IgD-negative memory B cell (primary cell): ENCODE results near the gene GDF10. TPM values are rescaled to one million over a fixed set of nuclear protein-coding genes. Genes with fewer than 3 reads are reported as not detected.

Source experiments
- H3K27ac Mint-ChIP-seq, 3 donors: one replicate each; pipeline ENCODE4 v1.8.0; 2020 to 2022; ENCODE audit warnings: mild to moderate bottlenecking in 3 of 3, mixed read lengths in 3 of 3, moderate library complexity in 1 of 3
- H3K27me3 Mint-ChIP-seq: one replicate; pipeline ENCODE4 v1.8.0; 2021; ENCODE audit warnings: mixed read lengths
- H3K36me3 Mint-ChIP-seq: one replicate; pipeline ENCODE4 v1.8.0; 2020; ENCODE audit warnings: mild to moderate bottlenecking, mixed read lengths
- H3K4me1 Mint-ChIP-seq, 3 donors: one replicate each; pipeline ENCODE4 v1.8.0; 2020 to 2022; ENCODE audit warnings: mixed read lengths in 3 of 3, mild to moderate bottlenecking in 1 of 3
- H3K4me3 Mint-ChIP-seq, 4 donors: one replicate each; pipeline ENCODE4 v1.8.0; 2020 to 2022; ENCODE audit warnings: mild to moderate bottlenecking in 4 of 4, mixed read lengths in 4 of 4, moderate library complexity in 3 of 4
- H3K9me3 Mint-ChIP-seq, 3 donors: one replicate each; pipeline ENCODE4 v1.8.0; 2020 to 2021; ENCODE audit warnings: mixed read lengths in 3 of 3, mild to moderate bottlenecking in 1 of 3
- polyA plus RNA-seq: library from polyadenylated mRNA; unstranded; fragments of 300-500 nt; fragmentation: Illumina TruSeq; gene quantifications from one replicate; pipeline ENCODE4 v1.2.3, GENCODE V29; 2021

GDF10 gene
- polyA plus RNA-seq, 1 donor from 2014 or later = not detected

DNA sequence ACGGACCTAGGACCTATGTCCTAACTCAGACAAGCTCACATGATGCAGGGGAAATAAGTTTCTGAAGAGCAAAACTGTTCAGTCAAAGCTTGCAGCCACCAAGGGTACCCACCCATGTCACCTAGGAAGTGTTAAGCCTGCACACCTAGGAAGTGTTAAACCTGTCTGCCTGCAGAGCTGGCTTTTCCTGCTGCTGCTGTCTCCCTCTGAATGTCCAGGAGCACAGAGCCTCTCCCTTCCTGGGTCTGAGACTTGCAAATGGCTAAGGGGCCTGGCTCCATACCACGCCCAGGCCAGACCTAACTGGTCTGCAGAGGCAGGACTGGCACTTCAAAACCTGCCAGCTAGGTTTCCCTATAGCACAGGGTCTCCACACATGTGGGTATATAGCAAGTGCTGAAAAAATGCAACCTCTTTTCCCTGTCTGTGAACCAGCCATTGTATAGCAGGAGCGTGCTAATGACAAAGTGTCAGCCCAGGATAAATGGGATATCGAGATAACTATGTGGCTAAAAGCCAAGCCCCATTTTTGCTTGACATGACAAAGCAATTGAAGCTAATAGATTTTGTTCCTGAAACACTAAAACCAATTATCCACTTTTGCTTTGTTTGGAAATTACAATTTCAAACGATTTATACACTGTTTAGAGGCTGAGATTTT, 23.8 kb downstream of the GDF10 start:
- Mint-ChIP-seq H3K4me1 (peaks cover 0 to 5% (median 0%) of the 10 kb centered on the region in 3 donors), H3K36me3 (no peaks in the 10 kb centered on the region), H3K27ac (no peak overlapping the region), H3K27me3 (peaks cover 4% of the 10 kb centered on the region), H3K4me3 (no peak overlapping the region), H3K9me3 (peaks cover 0 to 3% (median 1%) of the 10 kb centered on the region in 3 donors)

DNA sequence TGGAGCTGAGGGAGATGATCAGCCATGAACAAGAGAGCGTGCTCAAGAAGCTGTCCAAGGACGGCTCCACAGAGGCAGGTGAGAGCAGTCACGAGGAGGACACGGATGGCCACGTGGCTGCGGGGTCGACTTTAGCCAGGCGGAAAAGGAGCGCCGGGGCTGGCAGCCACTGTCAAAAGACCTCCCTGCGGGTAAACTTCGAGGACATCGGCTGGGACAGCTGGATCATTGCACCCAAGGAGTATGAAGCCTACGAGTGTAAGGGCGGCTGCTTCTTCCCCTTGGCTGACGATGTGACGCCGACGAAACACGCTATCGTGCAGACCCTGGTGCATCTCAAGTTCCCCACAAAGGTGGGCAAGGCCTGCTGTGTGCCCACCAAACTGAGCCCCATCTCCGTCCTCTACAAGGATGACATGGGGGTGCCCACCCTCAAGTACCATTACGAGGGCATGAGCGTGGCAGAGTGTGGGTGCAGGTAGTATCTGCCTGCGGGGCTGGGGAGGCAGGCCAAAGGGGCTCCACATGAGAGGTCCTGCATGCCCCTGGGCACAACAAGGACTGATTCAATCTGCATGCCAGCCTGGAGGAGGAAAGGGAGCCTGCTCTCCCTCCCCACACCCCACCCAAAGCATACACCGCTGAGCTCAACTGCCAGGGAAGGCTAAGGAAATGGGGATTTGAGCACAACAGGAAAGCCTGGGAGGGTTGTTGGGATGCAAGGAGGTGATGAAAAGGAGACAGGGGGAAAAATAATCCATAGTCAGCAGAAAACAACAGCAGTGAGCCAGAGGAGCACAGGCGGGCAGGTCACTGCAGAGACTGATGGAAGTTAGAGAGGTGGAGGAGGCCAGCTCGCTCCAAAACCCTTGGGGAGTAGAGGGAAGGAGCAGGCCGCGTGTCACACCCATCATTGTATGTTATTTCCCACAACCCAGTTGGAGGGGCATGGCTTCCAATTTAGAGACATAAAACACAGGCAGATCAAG, 25.6 kb downstream of the GDF10 start:
- Mint-ChIP-seq H3K9me3 (peaks cover 0 to 3% (median 1%) of the 10 kb centered on the region in 3 donors), H3K27me3 (peaks cover 4% of the 10 kb centered on the region), H3K4me3 (no peak overlapping the region), H3K27ac (no peak overlapping the region), H3K4me1 (peaks cover 0 to 4% (median 0%) of the 10 kb centered on the region in 3 donors), H3K36me3 (no peaks in the 10 kb centered on the region)

DNA sequence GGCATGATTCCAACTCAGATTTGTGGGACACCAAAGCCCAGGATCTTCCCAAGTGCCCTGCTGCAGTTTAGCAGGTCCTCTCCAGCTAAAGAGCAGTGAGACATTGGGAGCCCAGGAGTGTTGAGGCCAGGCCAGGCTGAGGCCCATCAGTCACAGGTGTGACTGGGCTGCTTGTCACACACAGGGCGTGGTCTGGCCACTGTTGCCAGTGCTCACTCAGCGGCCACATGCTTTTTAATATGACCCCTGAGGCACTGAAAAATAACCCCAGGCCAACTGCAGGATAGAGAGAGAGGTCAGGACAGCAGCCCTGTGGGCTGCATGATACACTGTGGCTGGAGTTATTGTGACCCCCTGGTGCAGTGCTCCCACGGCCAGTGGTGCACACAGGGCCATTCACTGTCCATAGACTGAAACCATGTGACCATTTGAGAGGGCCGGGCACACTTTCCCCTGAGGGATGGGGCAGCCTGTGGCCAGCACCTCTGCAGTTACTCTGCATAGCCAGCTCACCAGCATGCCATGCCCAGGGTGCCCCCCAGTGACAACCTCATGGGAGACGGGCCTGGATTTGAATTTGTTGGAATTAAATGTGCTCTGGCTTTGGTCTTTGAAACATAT, 26.4 kb downstream of the GDF10 start:
- Mint-ChIP-seq H3K27ac (no peak overlapping the region), H3K9me3 (peaks cover 0 to 3% (median 1%) of the 10 kb centered on the region in 3 donors), H3K4me3 (no peak overlapping the region), H3K4me1 (peaks cover 0 to 4% (median 0%) of the 10 kb centered on the region in 3 donors), H3K36me3 (no peaks in the 10 kb centered on the region), H3K27me3 (peaks cover 2% of the 10 kb centered on the region)

DNA sequence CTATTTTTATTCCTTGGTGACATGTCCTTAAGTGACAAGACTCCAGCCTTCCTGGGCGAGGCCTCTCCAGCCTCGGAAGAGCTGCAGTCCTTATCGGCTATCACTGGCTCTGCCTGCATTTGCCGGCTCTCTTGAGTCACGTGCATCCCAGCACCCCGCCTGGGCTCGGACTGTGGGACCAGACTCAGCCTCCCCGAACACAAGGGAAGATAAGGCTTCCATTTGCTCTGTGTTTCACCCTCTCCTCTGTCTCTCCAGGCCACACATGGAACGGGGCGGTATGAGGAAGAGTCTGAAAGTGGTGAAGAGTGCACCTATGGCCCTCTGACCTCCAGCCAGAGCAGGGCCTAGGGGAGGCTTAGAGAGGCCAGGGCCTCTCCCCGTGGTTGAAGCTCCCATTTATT, 26.9 kb downstream of the GDF10 start:
- Mint-ChIP-seq H3K36me3 (no peaks in the 10 kb centered on the region), H3K27me3 (peaks cover 2% of the 10 kb centered on the region), H3K4me3 (no peak overlapping the region), H3K4me1 (peaks cover 0 to 4% (median 0%) of the 10 kb centered on the region in 3 donors), H3K27ac (no peak overlapping the region), H3K9me3 (peaks cover 0 to 3% (median 1%) of the 10 kb centered on the region in 3 donors)

DNA sequence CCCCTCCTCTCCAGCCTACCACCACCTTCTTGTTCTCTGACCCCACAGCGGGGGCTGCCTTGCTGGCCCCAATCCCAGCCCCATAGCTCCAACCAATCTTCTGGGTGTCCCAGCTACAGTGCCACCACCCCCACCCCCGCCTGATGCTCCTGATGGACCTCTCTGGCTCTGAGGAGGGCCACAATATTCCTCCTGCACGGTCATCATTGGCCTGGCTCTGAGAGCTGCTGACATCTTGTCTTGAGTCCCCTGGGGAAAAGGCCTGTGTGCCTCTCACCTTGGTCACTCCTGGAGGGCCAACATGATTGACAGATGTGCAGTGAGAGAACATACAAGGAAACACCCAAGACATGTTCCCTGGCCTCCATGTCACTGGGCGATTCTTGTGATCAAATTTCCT, 29.9 kb downstream of the GDF10 start:
- no peak overlapping the region for H3K4me3 Mint-ChIP-seq
- peaks cover 2% of the 10 kb centered on the region for H3K27me3 Mint-ChIP-seq
- H3K36me3 Mint-ChIP-seq = no peaks in the 10 kb centered on the region
- H3K9me3 Mint-ChIP-seq = peaks cover 0 to 3% (median 1%) of the 10 kb centered on the region in 3 donors
- peaks cover 0 to 4% (median 0%) of the 10 kb centered on the region in 3 donors for H3K4me1 Mint-ChIP-seq
- no peak overlapping the region for H3K27ac Mint-ChIP-seq

DNA sequence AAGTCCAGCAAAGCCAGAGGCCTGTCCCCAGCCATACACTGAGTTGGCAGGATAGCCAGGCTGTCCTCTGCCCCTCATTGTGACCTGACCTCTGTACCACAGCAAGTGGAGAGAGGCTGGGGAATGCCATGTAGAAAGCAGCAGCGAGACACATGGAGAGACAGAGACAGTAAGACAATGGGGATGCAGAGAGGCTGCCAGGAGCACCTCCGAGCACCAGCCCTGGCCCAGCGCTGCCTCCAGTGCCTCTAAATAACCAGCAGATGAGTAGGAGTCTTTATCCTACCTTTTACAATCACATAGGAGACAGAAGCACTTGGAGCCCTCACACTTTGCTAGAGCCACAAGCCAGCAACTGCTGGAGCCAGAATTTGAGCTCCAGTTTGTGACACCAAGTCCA, 30.4 kb downstream of the GDF10 start:
- H3K4me1 Mint-ChIP-seq = peaks cover 0 to 4% (median 0%) of the 10 kb centered on the region in 3 donors
- peaks cover 2% of the 10 kb centered on the region for H3K27me3 Mint-ChIP-seq
- no peak overlapping the region for H3K27ac Mint-ChIP-seq
- peaks cover 0 to 3% (median 1%) of the 10 kb centered on the region in 3 donors for H3K9me3 Mint-ChIP-seq
- H3K4me3 Mint-ChIP-seq = no peak overlapping the region
- H3K36me3 Mint-ChIP-seq = no peaks in the 10 kb centered on the region

DNA sequence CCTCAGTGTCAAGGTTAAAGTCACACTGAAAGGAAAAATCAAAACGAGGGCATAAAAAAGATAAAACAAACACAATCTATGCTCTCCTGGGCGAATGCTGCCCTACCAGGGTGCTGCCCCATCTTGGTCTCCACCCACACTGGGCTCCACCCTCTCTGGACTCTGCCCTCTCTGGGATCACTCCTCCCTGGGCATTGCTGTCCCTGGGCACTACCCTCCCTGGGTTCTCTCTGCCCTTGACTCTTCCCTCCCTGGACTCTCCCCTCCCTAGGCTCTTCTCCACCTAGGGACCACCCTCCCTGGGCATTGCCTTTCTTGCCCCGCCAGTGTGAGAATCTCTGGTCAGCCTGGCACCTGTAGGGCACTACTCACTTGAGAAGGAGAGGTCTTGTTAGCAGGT, 30.8 kb downstream of the GDF10 start:
- Mint-ChIP-seq H3K27ac (no peak overlapping the region), H3K9me3 (peaks cover 0 to 3% (median 1%) of the 10 kb centered on the region in 3 donors), H3K4me1 (peaks cover 0 to 4% (median 0%) of the 10 kb centered on the region in 3 donors), H3K4me3 (no peak overlapping the region), H3K36me3 (no peaks in the 10 kb centered on the region), H3K27me3 (peaks cover 2% of the 10 kb centered on the region)

DNA sequence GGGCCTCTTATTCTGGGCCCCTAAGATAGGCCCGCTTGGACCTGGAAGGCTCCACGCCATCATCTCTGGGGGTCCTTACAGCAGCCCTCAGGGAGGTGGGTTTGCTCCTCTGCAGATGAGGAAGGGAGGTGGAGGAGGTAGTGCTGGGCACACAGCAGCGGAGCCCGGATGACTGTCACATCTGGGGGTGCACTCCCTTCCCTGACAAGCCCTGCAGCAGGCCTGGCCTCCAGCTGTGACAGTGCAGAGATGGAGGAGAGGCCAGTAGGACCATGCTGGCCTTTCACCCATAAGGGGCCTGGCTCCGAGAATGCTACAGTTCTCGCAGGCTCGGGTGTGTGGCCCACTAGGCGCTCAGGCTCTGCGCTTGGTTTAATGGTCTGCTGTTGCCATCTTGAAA, 31.5 kb downstream of the GDF10 start:
- Mint-ChIP-seq H3K4me1 (peaks cover 0 to 4% (median 0%) of the 10 kb centered on the region in 3 donors), H3K36me3 (no peaks in the 10 kb centered on the region), H3K9me3 (peaks cover 0 to 3% (median 1%) of the 10 kb centered on the region in 3 donors), H3K27ac (no peak overlapping the region), H3K27me3 (peaks cover 4% of the 10 kb centered on the region), H3K4me3 (no peak overlapping the region)

DNA sequence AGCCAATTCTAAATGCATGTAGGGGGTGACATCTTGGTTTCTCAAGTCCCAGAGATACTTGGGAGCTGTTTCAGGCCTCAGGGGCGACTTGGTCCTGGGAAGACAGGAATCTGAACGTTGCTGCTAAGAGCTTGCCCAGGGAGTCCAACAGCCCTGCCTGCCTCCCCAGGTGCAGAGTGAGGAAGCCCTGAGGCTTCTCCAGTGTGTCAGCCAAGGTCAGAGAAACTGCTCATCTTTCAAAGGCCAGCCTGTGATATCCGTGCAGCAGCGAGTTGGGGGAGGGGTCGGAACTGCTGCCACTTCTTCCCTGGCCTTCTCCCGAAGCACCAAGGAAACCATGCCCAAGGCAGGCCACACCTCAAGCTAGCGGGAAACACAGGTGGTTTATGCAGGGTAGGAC, 32.0 kb downstream of the GDF10 start:
- peaks cover 0 to 4% (median 0%) of the 10 kb centered on the region in 3 donors for H3K4me1 Mint-ChIP-seq
- H3K27me3 Mint-ChIP-seq = peaks cover 4% of the 10 kb centered on the region
- H3K4me3 Mint-ChIP-seq = no peak overlapping the region
- H3K27ac Mint-ChIP-seq = no peak overlapping the region
- peaks cover 0 to 3% (median 1%) of the 10 kb centered on the region in 3 donors for H3K9me3 Mint-ChIP-seq
- no peaks in the 10 kb centered on the region for H3K36me3 Mint-ChIP-seq

DNA sequence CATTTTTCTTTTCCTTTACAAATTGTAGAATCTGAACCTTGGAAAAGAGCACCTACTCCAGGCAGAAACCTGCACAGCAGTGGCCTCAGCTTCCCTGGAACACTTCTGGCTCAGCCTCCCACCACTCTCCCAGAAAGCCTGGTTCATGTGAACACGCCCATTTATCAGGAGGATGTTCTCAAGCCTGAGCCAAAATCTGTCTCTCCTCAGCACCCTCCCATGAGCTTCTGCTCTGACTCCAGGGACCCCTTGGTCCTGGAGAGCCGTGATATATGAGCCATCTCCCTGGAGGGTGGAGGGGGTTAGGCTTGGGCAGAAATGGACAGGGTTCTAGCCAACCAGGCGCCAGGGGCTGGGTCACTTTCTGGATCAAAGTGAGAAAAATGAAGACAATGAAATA, 32.4 kb downstream of the GDF10 start:
- Mint-ChIP-seq H3K9me3 (peaks cover 0 to 3% (median 1%) of the 10 kb centered on the region in 3 donors), H3K27ac (no peak overlapping the region)

DNA sequence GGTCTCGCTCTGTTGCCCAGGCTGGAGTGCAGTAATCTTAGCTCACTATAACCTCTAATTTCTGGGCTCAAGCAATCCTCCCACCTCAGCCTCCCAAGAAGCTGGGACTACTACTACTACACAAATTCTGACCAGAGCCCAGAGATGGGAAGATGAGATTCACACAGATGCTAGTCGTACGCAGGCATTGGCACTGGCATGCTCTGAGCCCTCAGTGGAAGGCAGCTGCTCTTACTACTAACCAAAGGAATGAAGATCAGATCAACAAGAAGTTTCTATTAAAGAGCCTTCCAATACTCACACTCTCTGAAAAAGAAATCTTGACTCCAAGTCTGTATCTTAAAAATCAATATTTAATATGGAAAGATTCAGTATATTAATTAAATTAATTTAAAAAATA, 32.9 kb downstream of the GDF10 start:
- Mint-ChIP-seq H3K27ac (no peak overlapping the region), H3K9me3 (peaks cover 0 to 3% (median 0%) of the 10 kb centered on the region in 3 donors), H3K27me3 (peaks cover 7% of the 10 kb centered on the region), H3K4me1 (peaks cover 0 to under 1% (median 0%) of the 10 kb centered on the region in 3 donors), H3K36me3 (no peaks in the 10 kb centered on the region), H3K4me3 (no peak overlapping the region)

More for the DNA sequence above, 32.4 kb downstream of the GDF10 start:
- H3K36me3 Mint-ChIP-seq = no peaks in the 10 kb centered on the region
- no peak overlapping the region for H3K4me3 Mint-ChIP-seq
- H3K4me1 Mint-ChIP-seq = peaks cover 0 to 4% (median 0%) of the 10 kb centered on the region in 3 donors
- peaks cover 4% of the 10 kb centered on the region for H3K27me3 Mint-ChIP-seq

DNA sequence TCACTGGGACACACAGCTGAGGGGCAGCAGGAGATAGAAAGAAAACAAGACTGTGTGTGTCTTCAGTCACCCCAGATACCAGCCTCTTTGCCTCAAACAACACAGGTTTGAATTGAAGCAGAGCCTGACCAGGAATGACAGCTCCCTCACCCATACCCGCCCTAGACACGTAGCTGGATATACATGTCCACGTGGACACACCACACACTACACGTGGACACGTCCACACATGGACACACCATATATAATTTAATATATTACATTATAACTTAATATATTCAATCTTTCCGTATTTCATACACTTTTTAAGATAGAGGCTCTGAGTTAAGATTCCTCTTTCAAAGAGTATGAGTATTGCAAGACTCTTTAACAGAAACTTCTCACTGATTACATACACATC, 33.5 kb downstream of the GDF10 start:
- Mint-ChIP-seq H3K4me3 (no peak overlapping the region), H3K4me1 (no peaks in the 10 kb centered on the region), H3K9me3 (peaks cover 0 to under 1% (median 0%) of the 10 kb centered on the region in 3 donors), H3K27me3 (peaks cover 9% of the 10 kb centered on the region), H3K36me3 (no peaks in the 10 kb centered on the region), H3K27ac (no peak overlapping the region)

DNA sequence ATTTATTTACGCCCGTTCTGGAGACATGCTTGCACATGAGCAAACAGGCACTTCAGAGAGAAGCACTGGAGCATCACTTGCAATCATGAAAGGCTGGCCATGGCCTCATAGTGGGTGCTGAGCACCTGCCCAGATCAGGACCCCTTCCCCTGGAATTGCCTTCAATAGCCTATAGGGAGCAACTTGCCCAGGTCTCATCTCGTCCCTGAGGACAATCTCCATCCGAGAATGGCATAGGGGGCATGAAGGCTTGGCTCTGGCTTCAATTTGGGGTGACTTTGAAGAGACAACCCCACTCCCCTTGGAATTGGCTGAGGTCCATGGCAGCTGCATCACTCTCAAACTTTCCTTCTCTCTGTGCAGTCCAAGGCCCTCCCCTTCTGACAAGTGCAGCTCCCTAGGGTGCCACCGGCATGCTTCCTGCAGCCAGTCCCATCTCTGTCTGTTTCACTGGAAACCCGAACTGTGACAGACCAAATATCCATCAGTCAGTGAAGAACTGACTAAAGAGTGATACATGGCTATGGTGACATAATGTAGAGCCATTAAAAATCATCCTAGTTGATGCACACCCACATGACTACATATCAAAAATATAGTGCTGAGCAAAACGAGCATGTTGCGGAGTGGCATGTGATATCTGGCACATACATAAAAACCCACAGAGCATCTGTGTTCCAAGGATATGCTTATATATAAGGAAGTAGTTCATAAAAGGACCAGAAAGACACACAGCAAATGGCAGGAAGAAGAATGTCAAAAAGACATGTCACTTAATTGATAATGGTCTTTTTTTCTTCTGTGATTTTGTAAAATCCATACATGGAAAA, 34.7 kb downstream of the GDF10 start:
- no peak overlapping the region for H3K4me3 Mint-ChIP-seq
- H3K27me3 Mint-ChIP-seq = peaks cover 11% of the 10 kb centered on the region
- H3K36me3 Mint-ChIP-seq = no peaks in the 10 kb centered on the region
- no peak overlapping the region for H3K27ac Mint-ChIP-seq
- H3K4me1 Mint-ChIP-seq = no peaks in the 10 kb centered on the region
- no peaks in the 10 kb centered on the region for H3K9me3 Mint-ChIP-seq

DNA sequence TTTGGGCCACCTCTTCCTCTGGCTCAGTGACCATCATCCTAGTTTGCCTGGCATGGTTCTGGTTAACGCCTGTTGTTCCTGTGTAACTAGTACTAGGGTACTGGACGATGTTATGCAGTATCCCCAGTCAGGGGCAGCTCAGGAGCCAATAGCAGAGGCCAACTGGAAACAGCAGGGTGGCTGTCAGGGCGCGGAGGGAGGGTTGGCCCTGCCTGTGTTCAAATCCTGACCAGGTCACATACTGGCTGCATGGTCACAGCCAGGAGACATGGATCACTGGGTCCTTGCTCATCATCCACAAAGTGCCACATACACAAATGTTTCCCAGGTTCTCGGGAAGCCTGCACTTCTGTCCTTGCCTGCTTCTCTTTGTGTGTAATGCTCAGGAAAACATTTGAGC, 35.9 kb downstream of the GDF10 start:
- no peaks in the 10 kb centered on the region for H3K9me3 Mint-ChIP-seq
- peaks cover 0 to 5% (median 4%) of the 10 kb centered on the region in 3 donors for H3K4me1 Mint-ChIP-seq
- no peak overlapping the region for H3K27ac Mint-ChIP-seq
- H3K4me3 Mint-ChIP-seq = no peak overlapping the region
- H3K36me3 Mint-ChIP-seq = no peaks in the 10 kb centered on the region
- peaks cover 16% of the 10 kb centered on the region for H3K27me3 Mint-ChIP-seq
